Measurements from ENCODE around the gene SLC1A5. TPM values are rescaled to one million over a fixed set of nuclear protein-coding genes. Genes with fewer than 3 reads are reported as not detected.

The SLC1A5 gene
- total RNA-seq: 43.4 and 89.5 TPM in 2 replicates

DNA sequence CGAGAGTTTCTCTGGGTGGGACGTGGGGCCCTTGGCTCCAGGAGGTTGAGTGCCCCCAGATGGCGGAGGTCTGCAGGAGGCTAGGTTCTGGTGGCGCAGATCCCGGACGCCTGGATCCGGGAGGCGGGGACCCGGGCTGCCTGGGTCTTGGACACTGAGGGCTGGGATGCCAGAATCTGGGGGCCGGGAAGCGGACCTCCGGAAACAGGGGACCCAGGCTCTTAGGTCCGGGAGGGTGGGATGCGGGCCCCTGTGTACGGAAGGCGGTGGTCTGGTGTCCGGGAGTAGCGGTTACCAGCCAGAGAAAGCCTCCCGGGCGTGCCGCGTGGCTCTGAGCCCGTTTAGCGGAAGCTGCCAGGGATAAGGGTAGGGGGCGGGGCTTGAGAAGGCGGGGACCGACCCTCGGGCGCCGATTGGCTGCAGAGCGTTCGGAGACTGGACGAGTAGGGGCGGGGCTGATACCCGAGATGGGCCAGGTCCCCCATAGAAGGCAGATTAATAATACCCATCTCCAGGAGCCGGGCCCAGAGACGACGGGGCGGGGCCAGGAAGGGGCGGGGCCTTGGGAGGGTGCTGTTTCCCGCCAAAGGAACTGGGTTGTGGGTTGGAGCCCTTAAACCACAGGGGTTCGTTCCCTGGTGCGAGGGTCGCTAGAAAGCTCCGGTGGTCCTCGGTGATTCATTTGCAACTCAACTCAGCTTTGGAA, at the start of gene SLC1A5:
TSS of gene SLC1A5 (minus strand) at position 333 of the 706 bp plus-strand sequence. CDS start 629 bp downstream, outside the sequence.

DNA sequence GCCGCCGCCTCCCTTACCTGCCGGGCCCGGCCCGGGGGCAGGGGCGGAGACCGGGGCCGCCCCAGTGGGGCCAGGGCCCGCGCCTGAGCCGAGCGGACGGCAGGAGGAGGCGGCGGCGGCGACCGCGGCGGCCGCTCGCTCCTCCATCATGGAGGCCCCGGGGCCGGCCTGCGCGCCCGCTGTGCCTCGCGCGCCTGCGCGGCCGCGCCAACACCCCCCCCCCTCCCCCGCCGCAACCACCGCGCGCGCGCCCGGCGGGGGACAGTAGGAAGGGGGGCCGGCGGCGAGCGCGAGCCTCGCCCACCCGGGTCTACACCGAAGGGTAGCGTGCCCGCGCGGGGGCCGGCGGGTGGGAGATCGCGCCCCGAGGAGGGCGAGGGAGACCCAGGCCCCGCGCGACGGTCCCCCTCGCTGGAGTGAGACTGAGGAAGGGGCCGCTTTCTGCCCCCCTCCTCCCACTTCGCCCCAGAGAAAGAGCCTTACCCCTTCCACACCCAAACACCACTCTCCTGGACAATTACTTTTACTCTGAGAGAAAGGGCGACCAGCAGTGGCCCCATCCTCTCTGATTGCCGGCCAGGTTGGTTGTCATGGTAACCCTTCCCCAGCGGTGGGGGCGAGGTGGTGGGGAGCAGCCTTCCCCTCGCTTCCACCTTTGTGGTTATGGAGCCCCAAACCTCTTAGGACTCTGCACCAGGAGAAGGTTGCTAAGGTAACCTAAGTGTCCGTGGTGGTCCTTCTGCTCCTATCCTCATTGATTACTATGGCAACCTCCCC, 41.9 kb downstream of the SLC1A5 start, which contains the start of gene STRN4:
TSS of gene STRN4 (minus strand) at position 170 of the 777 bp plus-strand sequence. CDS start at position 150, 20 bp downstream.

DNA sequence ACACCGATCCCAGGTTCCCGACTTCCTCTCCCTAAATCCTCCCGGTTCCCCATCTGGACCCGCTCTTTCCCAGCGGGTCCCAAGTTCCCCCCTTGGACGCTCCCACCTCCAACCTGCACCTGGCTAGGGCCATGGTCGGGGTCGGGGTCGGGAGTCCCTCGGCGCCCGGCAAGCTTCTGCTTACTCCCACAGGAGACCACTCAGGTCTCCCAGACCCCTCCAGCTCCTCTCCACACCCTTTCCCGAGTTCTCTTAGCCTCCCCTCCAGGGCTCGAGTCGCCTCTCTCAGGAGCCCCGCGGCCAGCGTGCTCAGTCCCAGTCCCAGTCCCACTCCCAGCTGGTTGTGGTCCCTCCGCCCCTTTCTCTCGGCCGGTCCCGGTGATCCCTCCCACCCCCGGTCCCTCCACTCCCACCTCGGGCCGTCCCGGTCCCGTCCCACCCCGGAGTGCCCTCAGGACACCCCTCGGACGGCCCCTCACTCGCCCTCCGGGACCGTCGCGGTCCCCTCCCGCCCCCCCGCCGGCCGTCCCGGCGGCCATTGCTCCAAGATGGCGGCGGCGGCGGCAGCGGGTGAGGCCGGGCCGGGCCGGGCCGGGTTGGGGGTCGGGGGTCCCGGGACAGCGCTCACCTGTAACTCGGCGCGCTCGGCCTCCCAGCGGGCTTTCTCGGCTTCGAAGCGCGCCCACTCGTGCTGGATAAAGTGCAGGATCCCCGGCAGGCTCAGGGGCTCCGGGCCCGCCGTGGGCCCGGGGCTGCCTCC, 42.7 kb downstream of the SLC1A5 start, which contains the start of gene FKRP:
TSS of gene FKRP (plus strand) at position 537 of the 760 bp plus-strand sequence. CDS start 9,394 bp downstream, outside the sequence.

Other genes starting within 250 kb of the SLC1A5 start
- gene CALM3, start 187.3 kb downstream of the SLC1A5 start, total RNA-seq: 136 and 149 TPM in 2 replicates
- gene PTGIR, start 163.5 kb downstream of the SLC1A5 start, total RNA-seq: 0.27 and 3.4 TPM in 2 replicates
- not detected in 2 replicates for gene GNG8, start 152.4 kb downstream of the SLC1A5 start, total RNA-seq
- gene DACT3, start 127.4 kb downstream of the SLC1A5 start, total RNA-seq: 0.19 and 0.27 TPM in 2 replicates
- gene PRKD2, start 71.5 kb downstream of the SLC1A5 start, total RNA-seq: 43.7 and 57.9 TPM in 2 replicates
- 10.6 and 17.0 TPM in 2 replicates for gene FKRP, start 42.5 kb downstream of the SLC1A5 start, total RNA-seq
- gene STRN4, start 42.1 kb downstream of the SLC1A5 start, total RNA-seq: 77.5 and 86.0 TPM in 2 replicates
- 168 and 246 TPM in 2 replicates for gene AP2S1, start 62.3 kb upstream of the SLC1A5 start, total RNA-seq
- 19.6 and 31.5 TPM in 2 replicates for gene ARHGAP35, start 72.4 kb upstream of the SLC1A5 start, total RNA-seq
- 0.75 TPM in 1 of 2 replicates, not detected in the other for gene NPAS1, start 231.2 kb upstream of the SLC1A5 start, total RNA-seq